GM12873 (cell line): ENCODE results near the gene PRICKLE4.

Experiments used
- TF ChIP-seq, protein P1 (sequence below): IDR thresholded peaks from 2 replicates; pipeline ENCODE4 v1.5.1; 2012; ENCODE audit warnings: low read depth, mild to moderate bottlenecking, moderate library complexity, low read length, control low read depth; ENCODE audit not compliant: insufficient read depth; ENCODE audit errors: missing control alignments

The PRICKLE4 gene

DNA sequence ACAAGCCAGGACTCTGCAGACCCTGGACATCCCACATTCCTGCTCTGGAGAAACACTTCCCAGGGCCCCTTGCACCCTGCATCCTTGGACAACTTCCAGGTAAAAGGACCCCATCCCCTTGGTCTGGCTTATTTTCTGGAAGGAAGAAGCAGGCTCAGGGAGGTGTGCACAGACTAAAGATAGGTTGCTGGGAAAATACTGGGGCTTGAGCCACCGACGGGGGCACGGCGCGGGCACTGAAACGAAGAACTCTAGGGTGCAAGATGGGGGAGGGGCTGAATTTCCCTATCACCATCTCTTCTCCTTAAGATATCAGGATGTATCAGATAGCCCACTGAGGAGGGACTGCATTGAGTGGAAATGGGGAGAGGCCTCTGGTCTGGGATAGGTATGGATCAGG lies 1.7 kb upstream of the PRICKLE4 start:
- TF ChIP-seq, protein P1, sequence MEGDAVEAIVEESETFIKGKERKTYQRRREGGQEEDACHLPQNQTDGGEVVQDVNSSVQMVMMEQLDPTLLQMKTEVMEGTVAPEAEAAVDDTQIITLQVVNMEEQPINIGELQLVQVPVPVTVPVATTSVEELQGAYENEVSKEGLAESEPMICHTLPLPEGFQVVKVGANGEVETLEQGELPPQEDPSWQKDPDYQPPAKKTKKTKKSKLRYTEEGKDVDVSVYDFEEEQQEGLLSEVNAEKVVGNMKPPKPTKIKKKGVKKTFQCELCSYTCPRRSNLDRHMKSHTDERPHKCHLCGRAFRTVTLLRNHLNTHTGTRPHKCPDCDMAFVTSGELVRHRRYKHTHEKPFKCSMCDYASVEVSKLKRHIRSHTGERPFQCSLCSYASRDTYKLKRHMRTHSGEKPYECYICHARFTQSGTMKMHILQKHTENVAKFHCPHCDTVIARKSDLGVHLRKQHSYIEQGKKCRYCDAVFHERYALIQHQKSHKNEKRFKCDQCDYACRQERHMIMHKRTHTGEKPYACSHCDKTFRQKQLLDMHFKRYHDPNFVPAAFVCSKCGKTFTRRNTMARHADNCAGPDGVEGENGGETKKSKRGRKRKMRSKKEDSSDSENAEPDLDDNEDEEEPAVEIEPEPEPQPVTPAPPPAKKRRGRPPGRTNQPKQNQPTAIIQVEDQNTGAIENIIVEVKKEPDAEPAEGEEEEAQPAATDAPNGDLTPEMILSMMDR, result no peak

DNA sequence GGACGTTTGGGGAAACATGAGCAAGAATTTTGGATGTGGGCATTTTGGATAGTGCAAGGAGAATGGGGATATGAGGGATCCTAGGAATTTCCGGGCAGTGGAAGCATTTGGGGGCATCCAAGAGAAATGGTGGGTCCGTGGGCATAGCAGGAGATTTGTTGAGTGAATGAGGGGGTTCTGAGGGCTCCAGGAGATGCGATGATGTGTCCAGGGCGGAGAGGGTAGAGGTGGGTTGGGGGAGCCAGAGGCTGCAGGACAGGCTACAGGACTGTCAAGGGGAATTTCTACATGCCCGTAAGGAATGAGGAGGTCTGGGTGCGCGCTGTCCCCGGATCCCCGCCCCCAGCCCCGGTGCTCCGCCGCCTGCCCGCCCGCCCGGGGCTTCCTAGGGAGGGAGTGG lies 1.2 kb upstream of the PRICKLE4 start:
- TF ChIP-seq, protein P1, result no peak

DNA sequence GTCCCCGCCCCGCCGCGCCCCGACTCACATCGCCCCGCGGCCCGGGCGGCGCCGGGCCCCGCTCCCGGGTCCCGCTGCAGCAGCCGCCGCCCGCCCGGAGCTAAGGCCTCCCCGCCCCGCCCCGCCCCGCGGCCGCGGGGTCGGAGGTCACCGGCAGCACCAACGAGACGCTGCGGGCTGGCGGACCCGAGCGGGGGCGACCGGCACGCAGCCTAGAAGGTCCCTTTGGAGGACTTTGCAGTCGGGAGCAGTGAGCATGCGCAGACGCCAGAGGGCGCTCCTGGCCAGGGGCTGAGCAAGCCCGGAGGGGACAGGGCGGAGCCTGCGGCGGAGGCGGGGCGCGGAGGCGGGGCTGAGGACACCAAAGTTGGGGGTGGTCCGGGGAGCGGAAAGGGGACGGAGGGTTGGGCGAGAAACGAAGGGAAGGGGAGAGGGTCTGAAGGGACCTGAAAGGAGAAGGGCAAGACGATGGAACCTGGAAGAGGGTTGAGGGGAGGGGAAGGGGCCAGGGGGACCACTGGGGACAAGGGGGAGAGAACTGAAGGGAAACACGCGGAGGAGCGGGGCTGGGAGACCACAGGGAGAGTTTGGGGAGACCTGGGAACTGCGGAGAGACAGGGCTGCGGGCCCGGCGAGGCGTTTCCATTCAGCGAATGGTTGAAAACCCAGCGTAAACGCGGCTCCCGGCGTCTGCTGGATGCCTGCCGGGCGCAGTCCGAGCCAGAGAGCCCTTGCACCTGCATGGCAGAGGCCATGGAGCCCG lies 613 bp upstream of the PRICKLE4 start, which contains the start of gene FRS3:
Gene FRS3 (minus strand): TSS at position 113 of the 763 bp plus-strand sequence. CDS start 2,913 bp downstream, outside the sequence.
- TF ChIP-seq, protein P1, result peak; percentile 92

DNA sequence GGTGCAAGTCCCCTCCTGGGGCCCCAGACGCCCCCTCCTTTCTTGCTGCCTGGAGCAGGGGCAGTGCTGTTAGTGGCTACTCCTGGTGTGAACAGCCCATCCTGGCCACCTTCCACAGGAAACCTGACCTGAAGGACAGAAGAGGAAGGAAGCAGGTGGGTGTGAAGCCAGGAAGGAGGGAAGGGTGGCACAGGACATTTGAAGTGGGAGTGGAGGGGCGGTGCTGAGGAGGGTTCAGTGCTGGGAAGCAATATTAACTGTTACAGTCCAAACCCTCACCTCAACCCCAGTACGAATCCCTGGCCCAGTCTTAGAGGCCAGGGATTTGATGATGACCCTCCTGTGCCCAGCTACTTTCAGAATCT lies 766 bp downstream of the PRICKLE4 start:
- TF ChIP-seq, protein P1, result no peak

DNA sequence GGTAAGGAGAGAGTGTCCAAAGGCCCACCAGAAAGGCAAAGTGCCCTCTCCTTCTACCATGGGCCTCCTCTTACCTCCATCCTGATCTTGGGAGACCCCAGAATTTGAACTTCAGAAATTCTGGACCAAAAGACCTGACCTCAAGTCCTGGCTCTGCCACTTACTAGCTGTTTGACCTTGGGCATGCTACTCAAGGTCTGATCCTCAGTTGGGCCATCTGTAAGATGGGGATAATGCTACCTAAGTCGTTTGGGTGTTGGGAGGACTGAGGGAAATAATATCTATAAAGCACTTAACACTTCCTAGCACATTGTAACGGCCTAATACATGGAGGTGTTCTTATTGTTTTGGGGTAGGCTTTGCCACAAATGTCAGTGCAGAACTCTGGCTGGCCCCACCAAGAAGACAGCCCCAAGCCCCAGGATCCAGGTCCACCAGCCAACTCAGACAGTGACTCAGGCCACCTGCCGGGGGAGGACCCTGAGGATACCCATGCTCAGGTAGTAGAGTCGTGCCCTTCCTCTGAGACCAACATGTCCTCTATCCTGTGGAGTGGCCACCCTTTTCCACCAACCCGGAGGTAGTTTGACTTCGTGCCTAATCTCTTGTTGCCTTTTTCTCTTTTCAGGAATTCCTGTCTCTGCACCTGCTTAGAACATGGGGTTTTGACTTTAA lies 2.7 kb downstream of the PRICKLE4 start:
- TF ChIP-seq, protein P1, result no peak

DNA sequence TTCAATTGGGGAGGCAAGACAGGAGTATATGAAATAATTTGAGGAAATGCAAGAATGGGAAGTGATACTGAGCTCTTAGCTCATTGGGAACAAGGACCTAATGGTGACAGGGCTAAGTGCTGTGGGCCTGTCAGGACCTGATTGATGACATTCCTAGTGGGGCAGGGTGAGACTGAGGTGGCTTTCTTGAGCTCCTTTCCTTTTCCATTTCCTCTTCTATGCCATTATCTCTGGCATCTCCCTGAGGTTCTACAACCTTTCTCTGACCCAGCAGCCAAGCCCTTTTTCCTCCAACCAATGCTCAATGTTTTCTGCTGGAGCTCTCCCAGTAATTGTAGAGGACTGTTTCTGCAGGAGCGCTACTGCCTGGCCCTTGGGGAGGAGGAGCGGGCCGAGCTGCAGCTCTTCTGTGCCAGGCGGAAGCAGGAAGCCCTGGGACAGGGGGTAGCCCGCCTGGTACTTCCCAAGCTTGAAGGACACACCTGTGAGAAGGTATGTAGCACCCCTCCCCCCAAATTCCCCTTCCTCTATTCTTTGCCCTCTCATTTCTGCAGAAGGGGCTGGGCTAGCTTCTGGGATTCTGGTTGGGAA lies 4.1 kb downstream of the PRICKLE4 start:
- TF ChIP-seq, protein P1, result no peak

DNA sequence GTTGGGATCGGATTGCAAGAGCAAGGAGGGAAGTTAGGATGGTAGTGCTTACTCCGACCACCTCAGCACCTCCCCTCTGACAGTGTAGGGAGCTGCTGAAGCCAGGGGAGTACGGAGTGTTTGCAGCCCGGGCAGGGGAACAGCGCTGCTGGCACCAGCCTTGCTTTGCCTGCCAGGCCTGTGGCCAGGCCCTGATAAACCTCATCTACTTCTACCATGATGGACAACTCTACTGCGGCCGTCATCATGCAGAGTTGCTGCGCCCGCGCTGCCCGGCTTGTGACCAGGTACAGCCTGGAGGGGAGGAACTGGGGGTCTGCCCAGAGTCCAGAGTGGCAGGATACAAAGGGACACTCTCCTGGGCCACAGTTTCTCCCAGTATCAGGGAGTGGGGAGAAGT lies 4.7 kb downstream of the PRICKLE4 start:
- TF ChIP-seq, protein P1, result no peak
